GM12872 (cell line): Measurements from ENCODE around the gene TAF13.

ENCODE experiments used
- CTCF ChIP-seq: IDR thresholded peaks from 3 replicates; pipeline ENCODE4 v1.5.1; 2011; ENCODE audit warnings: low read depth, mild to moderate bottlenecking, low read length, moderate library complexity; ENCODE audit not compliant: insufficient read depth

Gene TAF13

GRCh38 chr1:109079240-109079622 lies 3.4 kb upstream of the TAF13 start:
- TF ChIP-seq CTCF = no peak

GRCh38 chr1:109078317-109078716 lies 2.5 kb upstream of the TAF13 start:
- no peak for TF ChIP-seq CTCF

GRCh38 chr1:109069294-109069693 lies 6.5 kb downstream of the TAF13 start:
- no peak for TF ChIP-seq CTCF

- TF ChIP-seq CTCF = no peak
Measured at GRCh38 chr1:109067883-109068282, 7.9 kb downstream of the TAF13 start.

DNA sequence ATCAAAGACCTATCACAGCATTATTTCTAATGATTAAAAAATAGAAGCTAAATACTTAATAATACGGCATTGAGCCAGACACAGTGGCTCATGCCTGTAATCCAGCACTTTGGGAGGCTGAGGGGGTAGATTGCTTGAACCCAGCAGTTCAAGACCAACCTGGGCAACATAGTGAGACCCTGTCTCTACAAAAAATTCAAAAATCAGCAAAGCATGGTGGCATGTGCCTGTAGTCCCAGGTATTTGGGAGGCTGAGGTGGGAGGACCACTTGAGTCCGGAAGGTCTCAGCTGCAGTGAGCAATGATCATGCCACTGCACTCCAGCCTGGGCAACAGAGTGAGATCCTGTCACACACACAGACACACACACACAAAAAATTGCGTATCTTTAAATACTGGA lies 10.7 kb downstream of the TAF13 start:
- no peak for TF ChIP-seq CTCF

DNA sequence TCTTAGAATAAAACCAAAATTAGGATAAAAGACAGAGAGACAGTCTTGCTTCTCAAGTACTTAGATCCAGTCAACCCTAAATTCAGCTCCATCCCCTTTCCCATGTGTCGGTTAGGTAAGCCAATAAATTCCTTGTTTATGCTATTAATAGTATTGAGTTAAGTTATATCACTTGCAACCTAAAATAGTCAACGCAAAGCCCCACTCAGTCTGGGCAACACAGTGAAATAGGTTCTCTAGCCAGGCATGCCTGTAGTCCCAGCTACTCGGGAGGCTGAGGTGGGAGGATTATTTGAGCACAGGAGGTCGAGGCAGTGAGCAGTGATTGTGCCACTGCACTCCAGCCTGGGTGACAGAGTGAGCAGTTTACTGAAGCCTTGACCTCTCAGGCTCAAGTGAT lies 14.6 kb downstream of the TAF13 start:
- no peak for TF ChIP-seq CTCF

GRCh38 chr1:109060707-109061106 lies 15.1 kb downstream of the TAF13 start:
- TF ChIP-seq CTCF = no peak

- TF ChIP-seq CTCF = no peak
Measured at GRCh38 chr1:109059026-109059425, 16.8 kb downstream of the TAF13 start.
